ENCODE measurements around the gene USP36.
"Not testable (repeated sequence)": the region's sequence is repeated elsewhere in the genome, so short reads cannot be mapped to it uniquely, and the experiment has no call there.

The USP36 gene

GRCh38 chr17:78875363-78876093 lies 34.9 kb upstream of the USP36 start:
- Histone ChIP-seq H3K36me3 (ENCODE audit: insufficient read depth, low read length) (peaks cover 23% of the 10 kb centered on the region; the same call in 1 of the 2 replicates), H3K4me3 (no peak overlapping the region), H3K9ac (ENCODE audit: insufficient read length) (no peak overlapping the region), H3K9me3 (ENCODE audit: low read depth, low read length) (no peaks in the 10 kb centered on the region), H3K27ac (no peak overlapping the region)
- DNase-seq (ENCODE audit: low read depth, low spot score): no peak
- no peak for TF ChIP-seq EZH2 (IDR thresholded peaks at IDR 0.05)
- TF ChIP-seq POLR2AphosphoS5 (IDR thresholded peaks at IDR 0.05; ENCODE audit: borderline replicate concordance, low read depth, low read length): no peak
- no peak for TF ChIP-seq FOXP2 (optimal IDR thresholded peaks at IDR 0.05; ENCODE audit: control extremely low read depth, extremely low read length, insufficient read depth)

DNA sequence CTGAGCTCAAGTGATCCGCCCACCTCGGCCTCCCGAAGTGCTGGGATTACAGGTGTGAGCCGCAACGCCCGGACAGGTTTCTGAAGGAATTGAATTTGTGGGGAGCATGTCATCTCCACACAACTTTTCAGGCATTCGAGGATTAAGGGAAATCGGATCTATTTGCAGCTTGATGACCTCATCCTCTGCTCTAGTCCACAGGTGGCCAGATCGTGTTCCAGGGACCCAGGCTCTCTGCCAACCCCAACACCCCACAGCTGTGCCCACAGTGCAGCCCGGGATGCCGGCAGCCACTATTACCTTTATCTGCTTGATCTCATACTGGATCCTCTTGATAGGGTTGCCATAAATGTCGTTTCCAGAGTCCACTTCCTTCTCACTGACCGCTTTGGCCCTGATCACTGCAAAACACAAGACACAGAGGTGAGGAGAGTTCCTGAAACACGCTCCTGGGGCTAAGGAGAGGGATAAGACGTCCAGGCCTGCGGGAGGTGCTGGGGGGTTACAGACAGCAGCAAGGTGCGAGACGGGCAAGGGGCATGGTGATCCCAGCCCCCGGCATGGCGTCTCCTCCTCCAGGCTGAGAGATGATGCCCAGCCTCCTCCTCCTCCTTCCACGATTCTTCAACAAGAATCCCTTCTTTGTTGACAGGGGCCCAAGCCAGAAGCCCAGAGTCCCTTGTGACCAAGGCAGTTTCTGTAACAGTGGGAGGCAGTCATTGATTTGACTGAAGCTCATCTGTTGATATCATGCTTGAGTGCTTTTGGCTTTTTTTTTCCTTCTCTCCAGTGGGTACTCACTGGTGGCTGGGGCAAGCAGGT lies 33.1 kb upstream of the USP36 start:
- DNase-seq (ENCODE audit: low read depth, low spot score): no peak
- Histone ChIP-seq H3K9me3 (ENCODE audit: low read depth, low read length) (no peaks in the 10 kb centered on the region), H3K27ac (no peak overlapping the region), H3K4me3 (no peak overlapping the region), H3K36me3 (ENCODE audit: insufficient read depth, low read length) (peaks cover 25% of the 10 kb centered on the region; the same call in 1 of the 2 replicates), H3K9ac (ENCODE audit: insufficient read length) (no peak overlapping the region)
- TF ChIP-seq POLR2AphosphoS5 (IDR thresholded peaks at IDR 0.05; ENCODE audit: borderline replicate concordance, low read depth, low read length): no peak
- TF ChIP-seq EZH2 (IDR thresholded peaks at IDR 0.05): no peak
- TF ChIP-seq FOXP2 (optimal IDR thresholded peaks at IDR 0.05; ENCODE audit: control extremely low read depth, extremely low read length, insufficient read depth): no peak

- Histone ChIP-seq H3K9ac (ENCODE audit: insufficient read length) (no peak overlapping the region), H3K9me3 (ENCODE audit: low read depth, low read length) (no peaks in the 10 kb centered on the region), H3K27ac (no peak overlapping the region), H3K36me3 (ENCODE audit: insufficient read depth, low read length) (peaks cover 27% of the 10 kb centered on the region; the same call in 1 of the 2 replicates), H3K4me3 (no peak overlapping the region)
- no peak for DNase-seq (ENCODE audit: low read depth, low spot score)
- TF ChIP-seq EZH2 (IDR thresholded peaks at IDR 0.05) (no peak), POLR2AphosphoS5 (IDR thresholded peaks at IDR 0.05; ENCODE audit: borderline replicate concordance, low read depth, low read length) (no peak), FOXP2 (optimal IDR thresholded peaks at IDR 0.05; ENCODE audit: control extremely low read depth, extremely low read length, insufficient read depth) (no peak)
These were observed 31.9 kb upstream of the USP36 start for GRCh38 chr17:78872486-78872885.

DNA sequence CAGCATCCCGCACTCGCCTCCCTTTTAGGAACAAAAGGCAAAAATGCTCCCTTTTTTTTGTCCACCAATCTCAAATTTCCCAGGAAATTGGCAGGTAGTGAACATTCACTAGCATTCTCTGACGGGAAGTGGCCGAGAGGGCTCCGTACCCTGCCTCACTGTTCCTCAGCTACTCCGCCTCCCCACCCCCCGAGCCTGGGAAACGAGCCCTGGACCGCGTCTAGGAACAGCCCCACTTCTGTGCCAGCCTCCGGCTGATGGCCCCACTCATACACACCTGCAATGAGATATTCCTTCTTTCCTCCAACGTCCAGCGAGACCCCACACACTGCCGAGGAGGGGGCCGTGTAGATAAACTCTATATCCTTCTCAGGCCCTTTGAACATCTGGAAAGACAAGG lies 30.0 kb upstream of the USP36 start:
- Histone ChIP-seq H3K27ac (no peak overlapping the region), H3K9me3 (ENCODE audit: low read depth, low read length) (no peaks in the 10 kb centered on the region), H3K4me3 (no peak overlapping the region), H3K9ac (ENCODE audit: insufficient read length) (no peak overlapping the region), H3K36me3 (ENCODE audit: insufficient read depth, low read length) (peaks cover 27% of the 10 kb centered on the region; the same call in 1 of the 2 replicates)
- DNase-seq (ENCODE audit: low read depth, low spot score): no peak
- TF ChIP-seq FOXP2 (optimal IDR thresholded peaks at IDR 0.05; ENCODE audit: control extremely low read depth, extremely low read length, insufficient read depth): no peak

DNA sequence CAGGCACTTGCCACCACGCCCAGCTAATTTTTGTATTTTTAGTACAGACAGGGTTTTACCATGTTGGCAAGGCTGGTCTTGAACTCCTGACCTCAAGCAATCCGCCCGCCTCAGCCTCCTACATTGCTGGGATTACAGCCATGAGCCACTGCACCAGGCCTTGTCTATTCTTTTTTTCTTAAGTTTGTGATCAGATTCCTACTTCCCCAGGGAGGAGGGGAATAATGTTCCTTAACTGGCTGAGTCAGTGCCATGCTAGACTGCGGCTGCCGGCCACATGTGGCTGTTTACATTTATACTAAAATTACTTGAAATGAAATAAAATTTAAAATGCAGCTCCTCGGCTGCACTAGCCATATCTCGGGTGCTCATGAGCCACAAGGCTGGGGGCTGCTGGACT lies 27.8 kb upstream of the USP36 start:
- H3K36me3 ChIP-seq (ENCODE audit: insufficient read depth, low read length): peaks cover 18% of the 10 kb centered on the region; the same call in 1 of the 2 replicates
- H3K9ac ChIP-seq (ENCODE audit: insufficient read length): no peak overlapping the region
- no peak for DNase-seq (ENCODE audit: low read depth, low spot score)
- no peak overlapping the region for H3K27ac ChIP-seq
- H3K9me3 ChIP-seq (ENCODE audit: low read depth, low read length): no peaks in the 10 kb centered on the region
- H3K4me3 ChIP-seq: no peak overlapping the region
- TF ChIP-seq FOXP2 (optimal IDR thresholded peaks at IDR 0.05; ENCODE audit: control extremely low read depth, extremely low read length, insufficient read depth) (no peak), POLR2AphosphoS5 (IDR thresholded peaks at IDR 0.05; ENCODE audit: borderline replicate concordance, low read depth, low read length) (no peak), EZH2 (IDR thresholded peaks at IDR 0.05) (no peak)

GRCh38 chr17:78867046-78867445 lies 26.4 kb upstream of the USP36 start:
- not testable (repeated sequence) for H3K9me3 ChIP-seq (ENCODE audit: low read depth, low read length); H3K9ac ChIP-seq (ENCODE audit: insufficient read length); H3K27ac ChIP-seq; DNase-seq (ENCODE audit: low read depth, low spot score); H3K4me3 ChIP-seq
- H3K36me3 ChIP-seq (ENCODE audit: insufficient read depth, low read length): peaks cover 12% of the 10 kb centered on the region

DNA sequence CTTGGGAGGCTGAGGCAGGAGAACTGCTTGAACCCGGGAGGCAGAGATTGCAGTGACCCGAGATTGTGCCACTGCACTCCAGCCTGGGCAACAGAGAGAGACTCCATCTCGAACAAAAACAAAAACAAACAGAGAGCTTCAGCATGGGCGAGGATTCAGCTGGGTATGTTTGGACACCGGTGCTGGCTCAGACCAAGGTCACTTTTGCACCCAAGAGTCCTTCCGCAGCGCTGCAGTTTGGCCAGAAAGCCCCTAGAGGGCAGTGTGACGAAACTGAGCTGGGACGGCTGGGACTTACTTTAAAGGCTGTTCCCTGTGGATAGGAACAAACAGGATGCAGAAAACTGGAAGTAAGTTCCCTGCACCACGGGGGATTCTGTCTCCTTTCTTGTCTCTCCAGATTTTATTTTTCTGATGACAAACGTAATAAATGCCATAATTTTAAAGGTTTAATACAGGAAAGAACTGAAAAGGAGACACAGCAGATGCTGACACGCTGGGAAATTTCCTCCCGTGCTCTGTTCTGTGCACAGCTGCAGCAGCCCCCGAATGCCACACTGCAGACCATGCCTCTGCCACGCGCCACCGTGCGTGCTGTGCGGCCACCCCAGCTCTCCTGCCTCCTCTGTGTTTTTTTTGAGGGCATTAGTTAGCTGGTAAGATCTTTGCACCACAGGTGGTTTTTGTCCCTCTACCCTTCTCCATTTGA lies 25.2 kb upstream of the USP36 start:
- no peak overlapping the region for H3K27ac ChIP-seq
- peak overlapping the region; percentile 49 for H3K4me3 ChIP-seq
- H3K9me3 ChIP-seq (ENCODE audit: low read depth, low read length): no peaks in the 10 kb centered on the region
- peaks cover 11% of the 10 kb centered on the region for H3K36me3 ChIP-seq (ENCODE audit: insufficient read depth, low read length)
- H3K9ac ChIP-seq (ENCODE audit: insufficient read length): no peak overlapping the region
- peak; percentile 32 for DNase-seq (ENCODE audit: low read depth, low spot score)
- TF ChIP-seq POLR2AphosphoS5 (IDR thresholded peaks at IDR 0.05; ENCODE audit: borderline replicate concordance, low read depth, low read length) (no peak), FOXP2 (optimal IDR thresholded peaks at IDR 0.05; ENCODE audit: control extremely low read depth, extremely low read length, insufficient read depth) (no peak), EZH2 (IDR thresholded peaks at IDR 0.05) (no peak)

GRCh38 chr17:78864117-78864516 lies 23.5 kb upstream of the USP36 start:
- TF ChIP-seq FOXP2 (optimal IDR thresholded peaks at IDR 0.05; ENCODE audit: control extremely low read depth, extremely low read length, insufficient read depth): no peak
- TF ChIP-seq EZH2 (IDR thresholded peaks at IDR 0.05): no peak
- TF ChIP-seq POLR2AphosphoS5 (IDR thresholded peaks at IDR 0.05; ENCODE audit: borderline replicate concordance, low read depth, low read length): no peak
- H3K4me3 ChIP-seq: no peak overlapping the region
- H3K9ac ChIP-seq (ENCODE audit: insufficient read length): no peak overlapping the region
- no peaks in the 10 kb centered on the region for H3K9me3 ChIP-seq (ENCODE audit: low read depth, low read length)
- no peak overlapping the region for H3K27ac ChIP-seq
- DNase-seq (ENCODE audit: low read depth, low spot score): no peak
- H3K36me3 ChIP-seq (ENCODE audit: insufficient read depth, low read length): peaks cover 8% of the 10 kb centered on the region
